ENCODE results near the gene SPIRE1. TPM values are rescaled to one million over a fixed set of nuclear protein-coding genes. Genes with fewer than 3 reads are reported as not detected.
"Not testable (repeated sequence)": the region's sequence is repeated elsewhere in the genome, so short reads cannot be mapped to it uniquely, and the experiment has no call there.

SPIRE1 gene
- total and polyA plus RNA-seq, 12 donors: 8.4 to 65.3 (median 47.4) TPM

DNA sequence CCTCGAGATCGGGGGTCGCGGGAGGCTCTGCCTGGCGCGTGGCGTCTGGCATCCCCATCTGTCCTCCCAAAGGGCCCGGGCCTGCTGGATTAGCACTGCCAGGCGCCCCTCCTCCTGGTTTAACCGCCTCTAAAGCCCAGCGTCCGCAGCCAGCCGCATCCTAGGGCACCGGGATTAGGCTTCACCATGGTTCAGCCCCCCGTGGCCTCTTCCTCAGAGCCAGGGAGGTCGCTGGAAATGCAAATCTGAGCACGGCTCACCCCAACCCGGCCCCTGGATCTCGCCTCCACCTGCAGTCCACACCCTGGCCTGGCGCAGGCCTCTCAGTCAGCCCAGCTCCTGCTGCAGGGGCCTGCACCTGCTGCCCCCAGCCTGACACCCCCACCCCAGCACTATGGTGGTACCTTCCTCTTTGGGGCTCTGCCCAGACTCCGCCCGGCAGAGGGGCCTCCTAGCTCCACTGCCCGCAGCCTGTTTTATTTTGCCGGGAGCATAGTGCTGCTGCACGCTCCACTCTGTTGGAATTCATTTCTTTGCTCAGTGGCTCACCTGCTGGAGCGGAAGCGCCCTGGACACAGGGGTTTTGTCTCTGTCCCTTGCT is 237.0 kb downstream of the SPIRE1 start:
- WGBS, 2 donors: 33 to 41% methylated on average over 27 of the region's 27 CpGs
- H3K4me1 ChIP-seq: peaks cover 0 to 21% (median 7%) of the 10 kb centered on the region in 9 donors
- peaks cover 0 to 6% (median 0%) of the 10 kb centered on the region in 7 donors for H3K27me3 ChIP-seq
- peak overlapping the region in 8 of 10 donors; percentile 43 to 71 (median 62) for H3K4me3 ChIP-seq
- ATAC-seq (peak in 6 of 8 donors; percentile 7 to 53 (median 41)), DNase-seq (no peak)
- TF ChIP-seq, protein P1, sequence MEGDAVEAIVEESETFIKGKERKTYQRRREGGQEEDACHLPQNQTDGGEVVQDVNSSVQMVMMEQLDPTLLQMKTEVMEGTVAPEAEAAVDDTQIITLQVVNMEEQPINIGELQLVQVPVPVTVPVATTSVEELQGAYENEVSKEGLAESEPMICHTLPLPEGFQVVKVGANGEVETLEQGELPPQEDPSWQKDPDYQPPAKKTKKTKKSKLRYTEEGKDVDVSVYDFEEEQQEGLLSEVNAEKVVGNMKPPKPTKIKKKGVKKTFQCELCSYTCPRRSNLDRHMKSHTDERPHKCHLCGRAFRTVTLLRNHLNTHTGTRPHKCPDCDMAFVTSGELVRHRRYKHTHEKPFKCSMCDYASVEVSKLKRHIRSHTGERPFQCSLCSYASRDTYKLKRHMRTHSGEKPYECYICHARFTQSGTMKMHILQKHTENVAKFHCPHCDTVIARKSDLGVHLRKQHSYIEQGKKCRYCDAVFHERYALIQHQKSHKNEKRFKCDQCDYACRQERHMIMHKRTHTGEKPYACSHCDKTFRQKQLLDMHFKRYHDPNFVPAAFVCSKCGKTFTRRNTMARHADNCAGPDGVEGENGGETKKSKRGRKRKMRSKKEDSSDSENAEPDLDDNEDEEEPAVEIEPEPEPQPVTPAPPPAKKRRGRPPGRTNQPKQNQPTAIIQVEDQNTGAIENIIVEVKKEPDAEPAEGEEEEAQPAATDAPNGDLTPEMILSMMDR (IDR thresholded peaks at IDR 0.05): no peak
- no peak overlapping the region for H3K27ac ChIP-seq
- intact Hi-C loops (cut with DNase I): no loop called here
- no peaks in the 10 kb centered on the region for H3K36me3 ChIP-seq
- H3K9me3 ChIP-seq: no peaks in the 10 kb centered on the region

DNA sequence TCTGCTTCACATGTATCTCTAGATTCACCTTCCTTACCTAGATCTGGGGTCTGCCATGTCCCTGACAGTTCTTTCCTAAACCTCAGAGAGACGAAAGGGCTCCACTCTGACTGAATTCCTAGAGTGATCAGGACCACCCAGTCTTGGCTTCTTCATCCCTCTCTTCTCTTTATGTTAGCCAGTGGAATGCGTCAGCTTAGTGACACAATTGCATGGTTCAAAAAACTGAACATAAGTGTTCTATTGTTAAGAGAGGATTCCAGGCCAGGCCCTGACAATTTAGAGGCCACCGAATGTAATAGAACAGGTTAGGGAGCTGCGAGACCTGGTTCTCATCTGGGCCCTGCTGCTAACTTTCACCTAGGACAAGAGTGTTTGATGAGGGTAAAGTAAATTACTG is 240.2 kb downstream of the SPIRE1 start:
- TF ChIP-seq, protein P1 (IDR thresholded peaks at IDR 0.05): no peak
- Histone ChIP-seq H3K36me3 (no peaks in the 10 kb centered on the region), H3K27me3 (peaks cover 0 to 6% (median 0%) of the 10 kb centered on the region in 7 donors), H3K9me3 (no peaks in the 10 kb centered on the region), H3K27ac (no peak overlapping the region), H3K4me3 (no peak overlapping the region), H3K4me1 (peaks cover 0 to 30% (median 11%) of the 10 kb centered on the region in 9 donors)
- no peak for DNase-seq
- intact Hi-C loops (cut with DNase I): no loop called here
- no peak for ATAC-seq
- WGBS, 2 donors: 85 to 88% methylated on average over 4 of the region's 4 CpGs

DNA sequence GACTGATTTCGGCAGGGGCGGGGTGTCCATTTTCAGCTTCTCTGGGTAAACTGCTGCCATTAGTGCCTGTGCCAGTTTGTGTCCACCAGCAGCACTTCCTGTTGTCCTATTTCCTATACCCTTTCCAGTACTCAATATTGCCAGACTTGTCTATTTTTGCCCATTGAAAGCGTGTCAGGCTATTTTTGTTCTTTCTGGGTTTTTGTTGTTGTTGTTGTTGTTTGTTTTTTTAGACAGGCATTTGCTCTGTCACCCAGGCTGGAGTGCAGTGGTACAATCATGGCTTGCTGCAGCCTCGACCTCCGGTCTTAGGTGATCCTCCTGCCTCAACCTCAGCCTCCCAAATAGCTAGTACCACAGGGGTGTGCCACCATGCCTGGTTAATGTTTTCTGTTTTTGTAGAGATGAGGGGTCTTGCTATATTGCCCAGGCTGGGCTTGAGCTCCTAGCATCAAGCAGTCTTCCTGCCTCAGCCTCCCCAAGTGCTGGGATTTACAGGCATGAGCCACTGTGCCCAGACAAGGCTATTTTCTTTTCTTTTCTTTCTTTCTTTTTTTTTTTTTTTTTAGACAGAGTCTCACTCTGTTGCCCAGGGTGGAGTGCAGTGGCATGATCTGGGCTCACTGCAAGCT is 241.7 kb downstream of the SPIRE1 start:
- Histone ChIP-seq H3K27ac (peak overlapping the region in 5 of 10 donors; percentile 25 to 78 (median 36)), H3K9me3 (no peaks in the 10 kb centered on the region), H3K4me1 (peaks cover 0 to 30% (median 11%) of the 10 kb centered on the region in 9 donors), H3K36me3 (no peaks in the 10 kb centered on the region), H3K4me3 (no peak overlapping the region), H3K27me3 (peaks cover 0 to 5% (median 0%) of the 10 kb centered on the region in 7 donors)
- ATAC-seq (no peak), DNase-seq (no peak)
- 84 to 92% methylated on average over 5 of the region's 5 CpGs for WGBS, 2 donors
- intact Hi-C loops (cut with DNase I): no loop called here
- TF ChIP-seq, protein P1 (IDR thresholded peaks at IDR 0.05): no peak

DNA sequence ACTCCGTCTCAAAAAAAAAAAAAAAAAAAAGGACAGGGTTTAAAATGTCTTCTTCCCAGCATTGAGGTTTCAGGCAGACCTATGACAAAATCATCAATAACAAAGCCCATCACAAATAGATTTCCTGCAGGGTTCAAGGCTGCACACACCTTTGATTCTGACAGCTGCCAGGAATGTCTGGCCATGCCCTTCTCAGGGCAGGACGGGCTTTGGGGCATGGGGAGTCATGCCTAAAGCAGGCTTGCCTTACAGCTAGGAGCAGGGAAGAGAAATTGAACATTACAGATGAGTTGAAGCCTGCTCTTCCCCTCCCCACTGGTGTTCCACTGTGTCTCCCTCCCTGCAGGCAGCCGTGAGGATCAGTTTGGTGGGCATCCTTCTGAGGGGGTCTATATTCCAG is 246.5 kb downstream of the SPIRE1 start:
- H3K27ac ChIP-seq: no peak overlapping the region
- TF ChIP-seq, protein P1 (IDR thresholded peaks at IDR 0.05): no peak
- H3K36me3 ChIP-seq: no peaks in the 10 kb centered on the region
- peaks cover 0 to 36% (median 18%) of the 10 kb centered on the region in 9 donors for H3K4me1 ChIP-seq
- H3K4me3 ChIP-seq: no peak overlapping the region
- WGBS, 2 donors: 92 to 98% methylated on average over 2 to 3 of the region's 3 CpGs
- DNase-seq (no peak), ATAC-seq (no peak)
- H3K27me3 ChIP-seq: peaks cover 0 to 6% (median 0%) of the 10 kb centered on the region in 7 donors
- intact Hi-C loops (cut with DNase I): loop anchor here in 1 of 10 donors (5.0 kb wide), 1 partner anchor 246 kb away; the partner anchor contains the start of gene SPIRE1
- H3K9me3 ChIP-seq: no peaks in the 10 kb centered on the region

DNA sequence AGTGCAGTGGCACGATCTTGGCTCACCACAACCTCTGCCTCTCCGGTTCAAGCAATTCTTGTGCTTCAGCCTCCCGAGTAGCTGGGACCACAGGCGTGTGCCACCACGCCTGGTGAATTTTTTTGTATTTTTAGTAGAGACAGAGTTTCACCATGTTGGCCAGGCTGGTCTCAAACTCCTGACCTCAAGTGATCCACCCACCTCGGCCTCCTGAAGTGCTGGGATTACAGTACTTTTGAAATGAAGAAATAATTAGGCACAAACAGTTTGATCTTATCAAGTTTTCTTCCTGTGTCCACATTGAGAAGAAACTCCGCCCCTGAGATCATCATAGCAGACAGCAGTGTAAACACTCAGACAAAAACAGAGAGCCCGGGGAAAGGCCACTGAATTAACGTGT is 247.2 kb downstream of the SPIRE1 start:
- H3K36me3 ChIP-seq, H3K27ac ChIP-seq, ATAC-seq, H3K9me3 ChIP-seq, DNase-seq, H3K4me3 ChIP-seq: not testable (repeated sequence)
- WGBS, 2 donors: 87 to 91% methylated on average over 9 of the region's 9 CpGs
- intact Hi-C loops (cut with DNase I): loop anchor here in 1 of 10 donors (5.0 kb wide), 1 partner anchor 247 kb away; the partner anchor contains the start of gene SPIRE1
- H3K27me3 ChIP-seq: peaks cover 0 to 13% (median 0%) of the 10 kb centered on the region in 7 donors
- H3K4me1 ChIP-seq: peaks cover 0 to 29% (median 17%) of the 10 kb centered on the region in 9 donors
